ENCODE results near the gene ZNF175. TPM values are rescaled to one million over a fixed set of nuclear protein-coding genes. Genes with fewer than 3 reads are reported as not detected.

Gene ZNF175
- total and polyA plus RNA-seq, 2 experiments from 2014 or later, result 2.3 to 6.3 TPM

- TF ChIP-seq ZNF331 (CRISPR knock-in tag; IDR thresholded peaks at IDR 0.05; ENCODE audit: low read depth) (no peak), POLR2AphosphoS5 (IDR thresholded peaks at IDR 0.05; ENCODE audit: low read depth) (no peak), ZNF114 (CRISPR knock-in tag; IDR thresholded peaks at IDR 0.05) (no peak), EZH2phosphoT487 (IDR thresholded peaks at IDR 0.05; ENCODE audit: unreplicated experiment) (no peak), EZH2 (IDR thresholded peaks at IDR 0.05; ENCODE audit: low read depth, unreplicated experiment) (no peak), JUNB (IDR thresholded peaks at IDR 0.05; ENCODE audit: unreplicated experiment) (no peak), NANOG (IDR thresholded peaks at IDR 0.05; ENCODE audit: borderline replicate concordance) (no peak), ZNF462 (CRISPR knock-in tag; IDR thresholded peaks at IDR 0.05) (no peak)
These were observed 5.5 kb upstream of the ZNF175 start (continued) for GRCh38 chr19:51565583-51565982.

GRCh38 chr19:51566489-51567100 lies 4.5 kb upstream of the ZNF175 start:
- Histone ChIP-seq H3K36me3 (ENCODE audit: insufficient read depth) (no peaks in the 10 kb centered on the region), H3K27ac (ENCODE audit: low read depth) (no peak overlapping the region), H3F3A (replicated peaks; ENCODE audit: low read depth) (no peaks in the 10 kb centered on the region), H3K79me2 (replicated peaks; ENCODE audit: insufficient read depth) (peaks cover 2% of the 10 kb centered on the region), H3K27me3 (ENCODE audit: insufficient read depth) (peaks cover 8% of the 10 kb centered on the region; the same call in 1 of the 2 replicates), H2AFZ (no peak overlapping the region), H4K20me1 (replicated peaks; ENCODE audit: insufficient read depth) (no peaks in the 10 kb centered on the region), H3K9me2 (ENCODE audit: insufficient read depth) (no peaks in the 10 kb centered on the region), H3K4me2 (no peak overlapping the region), H3K4me1 (ENCODE audit: insufficient read depth) (no peaks in the 10 kb centered on the region), H3K4me3 (no peak overlapping the region)
- Mint-ChIP-seq H3K36me3 (ENCODE audit: low read depth) (no peaks in the 10 kb centered on the region), H3K27ac (no peak overlapping the region), H3K9me3 (peaks cover 34% of the 10 kb centered on the region), H3K4me1 (peaks cover 1% of the 10 kb centered on the region; the same call in 2 of the 3 replicates), H3K4me3 (no peak overlapping the region), H3K27me3 (ENCODE audit: insufficient read depth, low read depth, poor library complexity) (peaks cover 5% of the 10 kb centered on the region)
- TF ChIP-seq EZH2 (IDR thresholded peaks at IDR 0.05; ENCODE audit: low read depth, unreplicated experiment), result no peak
- no peak for TF ChIP-seq CREB1 (CRISPR knock-in tag; IDR thresholded peaks at IDR 0.05; ENCODE audit: low read depth)
- TF ChIP-seq ZNF114 (CRISPR knock-in tag; IDR thresholded peaks at IDR 0.05), result no peak
- no peak for TF ChIP-seq ZNF331 (CRISPR knock-in tag; IDR thresholded peaks at IDR 0.05; ENCODE audit: low read depth)
- TF ChIP-seq ETS1 (IDR thresholded peaks at IDR 0.05), result no peak
- no peak for TF ChIP-seq NANOG (IDR thresholded peaks at IDR 0.05; ENCODE audit: borderline replicate concordance)
- TF ChIP-seq EZH2phosphoT487 (IDR thresholded peaks at IDR 0.05; ENCODE audit: unreplicated experiment), result no peak
- TF ChIP-seq, protein P1, sequence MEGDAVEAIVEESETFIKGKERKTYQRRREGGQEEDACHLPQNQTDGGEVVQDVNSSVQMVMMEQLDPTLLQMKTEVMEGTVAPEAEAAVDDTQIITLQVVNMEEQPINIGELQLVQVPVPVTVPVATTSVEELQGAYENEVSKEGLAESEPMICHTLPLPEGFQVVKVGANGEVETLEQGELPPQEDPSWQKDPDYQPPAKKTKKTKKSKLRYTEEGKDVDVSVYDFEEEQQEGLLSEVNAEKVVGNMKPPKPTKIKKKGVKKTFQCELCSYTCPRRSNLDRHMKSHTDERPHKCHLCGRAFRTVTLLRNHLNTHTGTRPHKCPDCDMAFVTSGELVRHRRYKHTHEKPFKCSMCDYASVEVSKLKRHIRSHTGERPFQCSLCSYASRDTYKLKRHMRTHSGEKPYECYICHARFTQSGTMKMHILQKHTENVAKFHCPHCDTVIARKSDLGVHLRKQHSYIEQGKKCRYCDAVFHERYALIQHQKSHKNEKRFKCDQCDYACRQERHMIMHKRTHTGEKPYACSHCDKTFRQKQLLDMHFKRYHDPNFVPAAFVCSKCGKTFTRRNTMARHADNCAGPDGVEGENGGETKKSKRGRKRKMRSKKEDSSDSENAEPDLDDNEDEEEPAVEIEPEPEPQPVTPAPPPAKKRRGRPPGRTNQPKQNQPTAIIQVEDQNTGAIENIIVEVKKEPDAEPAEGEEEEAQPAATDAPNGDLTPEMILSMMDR (conservative IDR thresholded peaks at IDR 0.05; ENCODE audit: low read depth in 2 of 2), result no peak
- DNase-seq (ENCODE audit: low spot score) (no peak), ATAC-seq (no peak)
